ENCODE results near the gene DNAJB9.

The DNAJB9 gene

GRCh38 chr7:108537229-108537628 is 32.4 kb upstream of the DNAJB9 start:
- TF ChIP-seq SIN3A (IDR thresholded peaks at IDR 0.05; ENCODE audit: borderline replicate concordance, insufficient read depth, low read length) (no peak), REST (IDR thresholded peaks at IDR 0.05; ENCODE audit: insufficient read depth in 1 of 2, low read depth in 2 of 2, low read length in 2 of 2) (no peak), FOXP2 (optimal IDR thresholded peaks at IDR 0.05; ENCODE audit: borderline replicate concordance, extremely low read depth, extremely low read length, insufficient read depth) (no peak), POLR2AphosphoS5 (IDR thresholded peaks at IDR 0.05; ENCODE audit: low read depth, low read length) (no peak), TAF1 (IDR thresholded peaks at IDR 0.05; ENCODE audit: borderline replicate concordance, insufficient read depth, low read length) (no peak)

- no peak for TF ChIP-seq POLR2AphosphoS5 (IDR thresholded peaks at IDR 0.05; ENCODE audit: low read depth, low read length)
- no peak for TF ChIP-seq TAF1 (IDR thresholded peaks at IDR 0.05; ENCODE audit: borderline replicate concordance, insufficient read depth, low read length)
- TF ChIP-seq REST (IDR thresholded peaks at IDR 0.05; ENCODE audit: insufficient read depth in 1 of 2, low read depth in 2 of 2, low read length in 2 of 2), result no peak
- TF ChIP-seq FOXP2 (optimal IDR thresholded peaks at IDR 0.05; ENCODE audit: borderline replicate concordance, extremely low read depth, extremely low read length, insufficient read depth), result no peak
- TF ChIP-seq SIN3A (IDR thresholded peaks at IDR 0.05; ENCODE audit: borderline replicate concordance, insufficient read depth, low read length), result no peak
Observed at GRCh38 chr7:108541478-108541877, 28.2 kb upstream of the DNAJB9 start.

- no peak for TF ChIP-seq FOXP2 (optimal IDR thresholded peaks at IDR 0.05; ENCODE audit: borderline replicate concordance, extremely low read depth, extremely low read length, insufficient read depth)
- no peak for TF ChIP-seq TAF1 (IDR thresholded peaks at IDR 0.05; ENCODE audit: borderline replicate concordance, insufficient read depth, low read length)
- TF ChIP-seq REST (IDR thresholded peaks at IDR 0.05; ENCODE audit: insufficient read depth in 1 of 2, low read depth in 2 of 2, low read length in 2 of 2), result no peak
- TF ChIP-seq SIN3A (IDR thresholded peaks at IDR 0.05; ENCODE audit: borderline replicate concordance, insufficient read depth, low read length), result no peak
- no peak for TF ChIP-seq POLR2AphosphoS5 (IDR thresholded peaks at IDR 0.05; ENCODE audit: low read depth, low read length)
Observed at GRCh38 chr7:108557191-108557590, 12.5 kb upstream of the DNAJB9 start.

GRCh38 chr7:108557617-108558016 is 12.1 kb upstream of the DNAJB9 start:
- TF ChIP-seq SIN3A (IDR thresholded peaks at IDR 0.05; ENCODE audit: borderline replicate concordance, insufficient read depth, low read length) (no peak), REST (IDR thresholded peaks at IDR 0.05; ENCODE audit: insufficient read depth in 1 of 2, low read depth in 2 of 2, low read length in 2 of 2) (no peak), TAF1 (IDR thresholded peaks at IDR 0.05; ENCODE audit: borderline replicate concordance, insufficient read depth, low read length) (no peak), FOXP2 (optimal IDR thresholded peaks at IDR 0.05; ENCODE audit: borderline replicate concordance, extremely low read depth, extremely low read length, insufficient read depth) (no peak), POLR2AphosphoS5 (IDR thresholded peaks at IDR 0.05; ENCODE audit: low read depth, low read length) (no peak)

GRCh38 chr7:108559253-108559652 is 10.4 kb upstream of the DNAJB9 start:
- no peak for TF ChIP-seq TAF1 (IDR thresholded peaks at IDR 0.05; ENCODE audit: borderline replicate concordance, insufficient read depth, low read length)
- TF ChIP-seq POLR2AphosphoS5 (IDR thresholded peaks at IDR 0.05; ENCODE audit: low read depth, low read length), result no peak
- no peak for TF ChIP-seq REST (IDR thresholded peaks at IDR 0.05; ENCODE audit: insufficient read depth in 1 of 2, low read depth in 2 of 2, low read length in 2 of 2)
- TF ChIP-seq FOXP2 (optimal IDR thresholded peaks at IDR 0.05; ENCODE audit: borderline replicate concordance, extremely low read depth, extremely low read length, insufficient read depth), result no peak
- TF ChIP-seq SIN3A (IDR thresholded peaks at IDR 0.05; ENCODE audit: borderline replicate concordance, insufficient read depth, low read length), result no peak
